CD14-positive monocyte (primary cell): ENCODE measurements around the gene NPM1. TPM values are rescaled to one million over a fixed set of nuclear protein-coding genes. Genes with fewer than 3 reads are reported as not detected.

Experiments
- DNase-seq, 3 donors: peaks; one replicate each; pipeline ENCODE4 v3.0.0-alpha.2; 2011 to 2022
- H2AFZ ChIP-seq: 2 replicates; pipeline ENCODE4 v1.6.0; 2012; ENCODE audit warnings: mild to moderate bottlenecking, low read depth, low read length, inconsistent platforms; ENCODE audit not compliant: insufficient read depth, poor library complexity, severe bottlenecking
- H3K27ac ChIP-seq, 2 donors: 1 replicate in 1 of 2; 2 replicates in 1 of 2; pipeline ENCODE4 v1.5.1; 2012 to 2013; ENCODE audit warnings: low read length in 2 of 2, control low read depth in 1 of 2, inconsistent platforms in 1 of 2, low read depth in 1 of 2, mild to moderate bottlenecking in 1 of 2
- H3K27me3 ChIP-seq, 2 donors: one replicate each; pipeline versions ENCODE4 v1.6.0 to v1.6.1; 2011 to 2013; ENCODE audit warnings: low read length in 2 of 2; ENCODE audit not compliant: control insufficient read depth in 2 of 2, insufficient read depth in 2 of 2
- H3K36me3 ChIP-seq, 2 donors: replicated peaks in 1 of 2; 1 replicate in 1 of 2; 2 replicates in 1 of 2; pipeline versions ENCODE4 v1.5.1 to v1.6.1; 2012 to 2013; ENCODE audit warnings: low read length in 2 of 2, control low read depth in 1 of 2, inconsistent platforms in 1 of 2, mild to moderate bottlenecking in 1 of 2; ENCODE audit not compliant: insufficient read depth in 2 of 2, control insufficient read depth in 1 of 2
- H3K4me1 ChIP-seq, 2 donors: 1 replicate in 1 of 2; 2 replicates in 1 of 2; pipeline versions ENCODE4 v1.5.1 to v1.6.1; 2012 to 2013; ENCODE audit warnings: low read length in 2 of 2, control low read depth in 1 of 2, inconsistent platforms in 1 of 2, mild to moderate bottlenecking in 1 of 2, moderate library complexity in 1 of 2; ENCODE audit not compliant: insufficient read depth in 2 of 2, control insufficient read depth in 1 of 2
- H3K4me2 ChIP-seq: replicated peaks from 2 replicates; pipeline ENCODE3; 2012; ENCODE audit warnings: low read length, moderate library complexity, mild to moderate bottlenecking; ENCODE audit not compliant: poor library complexity, severe bottlenecking; ENCODE audit errors: extremely low read depth
- H3K4me3 ChIP-seq, 3 experiments: fragments of 200-600 bp in 1 of 3; sonication (generic) in 1 of 3; replicated peaks in 1 of 3; 1 replicate in 2 of 3; 2 replicates in 1 of 3; pipeline ENCODE4 v1.5.1; 2011 to 2013; ENCODE audit warnings: low read length in 3 of 3, mild to moderate bottlenecking in 3 of 3, control low read depth in 2 of 3, low read depth in 2 of 3, inconsistent platforms in 1 of 3, moderate library complexity in 1 of 3
- H3K79me2 ChIP-seq: 2 replicates; pipeline ENCODE4 v1.6.0; 2012; ENCODE audit warnings: mild to moderate bottlenecking, control low read depth, inconsistent platforms, low read length, moderate library complexity; ENCODE audit not compliant: insufficient read depth
- H3K9ac ChIP-seq: 2 replicates; pipeline ENCODE4 v1.6.0; 2017; ENCODE audit warnings: low read length, mild to moderate bottlenecking; ENCODE audit not compliant: insufficient read depth, poor library complexity, severe bottlenecking
- H3K9me3 ChIP-seq, 2 donors: replicated peaks in 1 of 2; 1 replicate in 1 of 2; 2 replicates in 1 of 2; pipeline versions ENCODE4 v1.5.1 to v1.6.1; 2012 to 2013; ENCODE audit warnings: low read length in 2 of 2, control low read depth in 1 of 2; ENCODE audit not compliant: control insufficient read depth in 1 of 2, insufficient read depth in 1 of 2
- H4K20me1 ChIP-seq: 2 replicates; pipeline ENCODE4 v1.6.0; 2012; ENCODE audit warnings: mild to moderate bottlenecking, low read length, control low read depth, moderate library complexity; ENCODE audit not compliant: insufficient read depth
- H3K27ac Mint-ChIP-seq, 7 donors: one replicate each; pipeline ENCODE4 v1.8.0; 2020; ENCODE audit warnings: mild to moderate bottlenecking in 7 of 7, mixed read lengths in 7 of 7, moderate library complexity in 6 of 7, inconsistent platforms in 2 of 7
- H3K27me3 Mint-ChIP-seq, 3 donors: one replicate each; pipeline ENCODE4 v1.8.0; 2021 to 2022; ENCODE audit warnings: low read depth in 3 of 3, mild to moderate bottlenecking in 3 of 3, mixed read lengths in 3 of 3, moderate library complexity in 3 of 3, inconsistent platforms in 1 of 3
- H3K36me3 Mint-ChIP-seq, 2 donors: one replicate each; pipeline ENCODE4 v1.8.0; 2020; ENCODE audit warnings: mixed read lengths in 2 of 2, inconsistent platforms in 1 of 2, mild to moderate bottlenecking in 1 of 2
- H3K4me1 Mint-ChIP-seq: one replicate; pipeline ENCODE4 v1.8.0; 2020; ENCODE audit warnings: mild to moderate bottlenecking, mixed read lengths
- H3K4me3 Mint-ChIP-seq, 2 donors: one replicate each; pipeline ENCODE4 v1.8.0; 2020; ENCODE audit warnings: mild to moderate bottlenecking in 2 of 2, mixed read lengths in 2 of 2, moderate library complexity in 1 of 2
- H3K9me3 Mint-ChIP-seq, 7 donors: one replicate each; pipeline ENCODE4 v1.8.0; 2020 to 2022; ENCODE audit warnings: mixed read lengths in 7 of 7, mild to moderate bottlenecking in 6 of 7, moderate library complexity in 6 of 7, inconsistent platforms in 2 of 7
- CTCF ChIP-seq: fragments of 200-600 bp; IDR thresholded peaks from one replicate; pipeline ENCODE4 v1.8.0; 2022; ENCODE audit warnings: antibody characterized with exemption, mild to moderate bottlenecking
- WGBS: methylation state at CpG from one replicate; pipeline ENCODE4 v1.1.5; 2013; ENCODE audit warnings: missing lambda C conversion rate; ENCODE audit not compliant: insufficient coverage; 5-methylcytosine and 5-hydroxymethylcytosine counted together
- intact Hi-C, 2 donors: fragments of 100-400 bp; cut with micrococcal nuclease; formaldehyde crosslinking; loops; one replicate each; pipeline versions ENCODE4 v1.15.0 to v1.15.1; 2023
- polyA plus RNA-seq, 3 donors: library from polyadenylated mRNA; depleted of rRNA in 1 of 3; unstranded in 2 of 3; stranded (reverse) in 1 of 3; fragments of 300-500 nt in 2 of 3; fragments of >200 nt in 1 of 3; fragmentation: Illumina TruSeq in 2 of 3; gene quantifications; 1 replicate in 2 of 3; 2 replicates in 1 of 3; pipeline ENCODE4 v1.2.3, GENCODE V29; 2012 to 2021

Gene NPM1
- polyA plus RNA-seq, 3 donors = 102 to 191 (median 188) TPM

- Histone ChIP-seq H3K4me2 (peak overlapping the region; percentile 70), H3K4me3 (peak overlapping the region in 1 of 3 experiments; percentile 59), H3K27ac (no peak overlapping the region), H3K9ac (peak overlapping the region; percentile 51), H2AFZ (peak overlapping the region; percentile 65), H3K27me3 (peaks cover 3 to 31% of the 10 kb centered on the region in 2 donors), H4K20me1 (no peaks in the 10 kb centered on the region), H3K79me2 (no peaks in the 10 kb centered on the region), H3K36me3 (no peaks in the 10 kb centered on the region), H3K4me1 (peaks cover 2 to 14% of the 10 kb centered on the region in 2 donors), H3K9me3 (no peaks in the 10 kb centered on the region)
- H3K27ac Mint-ChIP-seq = no peak overlapping the region
- H3K9me3 Mint-ChIP-seq = peaks cover 0 to 2% (median 0%) of the 10 kb centered on the region in 7 donors
- H3K36me3 Mint-ChIP-seq = no peaks in the 10 kb centered on the region
- H3K4me3 Mint-ChIP-seq = peak overlapping the region; percentile 40 to 80
- peaks cover 8% of the 10 kb centered on the region for H3K4me1 Mint-ChIP-seq
- intact Hi-C loops = no loop called here
- no peak for TF ChIP-seq CTCF
- peaks cover 34 to 50% (median 49%) of the 10 kb centered on the region in 3 donors for H3K27me3 Mint-ChIP-seq
- 60% methylated on average over 14 of the region's 17 CpGs for WGBS
- DNase-seq = no peak
These were observed 63.8 kb downstream of the NPM1 start for GRCh38 chr5:171451421-171451820.

GRCh38 chr5:171453056-171453725, 65.5 kb downstream of the NPM1 start:
- intact Hi-C loops = no loop called here
- Histone ChIP-seq H3K4me3 (no peak overlapping the region), H2AFZ (no peak overlapping the region), H3K4me2 (no peak overlapping the region), H3K4me1 (peaks cover 2 to 14% of the 10 kb centered on the region in 2 donors), H3K27me3 (peaks cover 3 to 31% of the 10 kb centered on the region in 2 donors), H3K9ac (no peak overlapping the region), H4K20me1 (no peaks in the 10 kb centered on the region), H3K79me2 (no peaks in the 10 kb centered on the region), H3K36me3 (no peaks in the 10 kb centered on the region), H3K27ac (no peak overlapping the region), H3K9me3 (no peaks in the 10 kb centered on the region)
- Mint-ChIP-seq H3K4me1 (peaks cover 8% of the 10 kb centered on the region), H3K27ac (no peak overlapping the region), H3K36me3 (no peaks in the 10 kb centered on the region), H3K9me3 (peaks cover 0 to 2% (median 0%) of the 10 kb centered on the region in 7 donors), H3K27me3 (peaks cover 35 to 44% (median 42%) of the 10 kb centered on the region in 3 donors), H3K4me3 (peak overlapping the region in 1 of 2 donors; percentile 22)
- 98% methylated on average over 5 of the region's 11 CpGs for WGBS
- no peak for DNase-seq
- TF ChIP-seq CTCF = no peak
